HG03064 (cell line): ENCODE measurements around the gene POLR2C.

Experiments
- ATAC-seq: cut with Tn5 transposase; IDR thresholded peaks from one replicate; pipeline ENCODE4 v1.9.1; 2021; ENCODE audit warnings: low read depth; ENCODE audit not compliant: unreplicated experiment

POLR2C gene

DNA sequence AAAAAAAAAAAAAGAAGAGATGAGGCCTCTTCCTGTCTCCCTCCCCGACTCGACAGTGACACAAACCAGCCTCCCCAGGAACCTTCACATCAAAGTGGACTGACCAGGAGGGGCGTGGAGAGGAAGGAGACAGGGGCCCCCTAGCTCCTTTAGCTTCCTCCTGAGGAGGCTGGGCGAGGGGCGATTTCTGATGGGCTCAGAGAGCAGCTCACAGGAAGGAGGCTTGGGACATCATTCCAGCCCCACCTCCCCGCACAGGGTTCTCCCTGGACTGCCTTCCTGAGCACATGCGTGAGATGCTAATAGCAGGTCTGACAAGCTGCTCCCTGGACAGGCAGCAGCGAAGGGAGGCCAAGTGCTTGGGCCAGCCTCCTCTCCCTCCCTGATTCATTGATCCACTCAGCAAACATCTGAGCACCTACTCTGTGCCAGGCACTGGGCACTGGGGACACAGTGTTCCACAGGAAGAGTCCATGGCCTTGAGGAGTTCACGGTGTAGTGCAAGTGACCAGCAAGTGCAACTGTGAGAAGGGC is 38.2 kb downstream of the POLR2C start:
- ATAC-seq: no peak

DNA sequence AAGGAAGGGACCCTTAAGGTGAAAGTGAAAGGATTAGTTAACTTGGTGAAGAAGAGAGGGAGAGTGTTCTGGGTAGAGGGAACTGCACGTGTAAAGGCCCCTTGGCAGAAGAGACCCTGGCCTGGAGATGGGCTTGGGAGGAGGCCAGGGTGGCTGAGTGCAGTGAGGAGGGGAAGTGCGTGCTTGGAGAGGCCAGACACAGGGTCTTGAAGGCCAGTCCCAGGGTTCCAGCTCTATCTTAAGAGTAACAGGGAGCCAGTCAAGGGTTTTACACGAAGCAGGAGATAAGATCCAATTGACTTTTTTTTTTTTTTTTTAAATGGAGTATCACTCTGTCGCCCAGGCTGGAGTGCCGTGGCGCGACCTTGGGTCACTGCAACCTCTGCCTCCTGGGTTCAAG is 39.0 kb downstream of the POLR2C start:
- no peak for ATAC-seq

DNA sequence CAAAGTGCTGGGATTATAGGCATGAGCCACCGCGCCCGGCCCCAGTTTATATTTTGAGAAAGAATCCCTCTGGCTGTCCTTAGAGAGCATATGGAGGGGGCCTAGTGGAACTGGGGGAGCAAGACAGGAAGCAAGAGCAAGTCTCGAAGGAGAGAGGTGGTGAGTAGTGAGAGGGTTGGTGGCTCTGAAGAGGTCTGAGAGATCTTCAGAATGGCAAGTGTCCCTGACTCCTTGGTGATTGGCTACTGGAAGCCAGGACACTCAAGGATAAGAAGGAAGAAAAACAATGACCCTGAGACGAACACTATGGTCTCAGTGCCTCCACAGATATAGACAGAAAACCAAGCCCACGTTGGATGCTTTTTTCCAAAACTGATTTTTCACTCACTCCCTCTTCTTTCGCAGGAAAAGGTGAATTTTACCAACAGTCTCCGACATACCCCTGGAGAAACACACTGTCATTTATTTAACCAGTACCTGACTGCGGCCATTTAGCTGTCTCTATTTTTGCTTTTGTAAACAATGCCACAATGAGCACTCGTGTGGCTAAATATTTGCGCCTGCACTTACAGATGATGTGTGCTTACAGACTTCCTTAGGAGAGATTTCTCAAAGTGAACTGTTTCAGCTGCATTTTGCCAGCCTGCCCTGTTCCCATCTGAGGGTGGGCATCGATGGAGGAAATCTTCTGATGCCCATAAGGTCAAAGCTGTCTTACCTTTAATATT is 39.7 kb downstream of the POLR2C start:
- ATAC-seq: no peak

DNA sequence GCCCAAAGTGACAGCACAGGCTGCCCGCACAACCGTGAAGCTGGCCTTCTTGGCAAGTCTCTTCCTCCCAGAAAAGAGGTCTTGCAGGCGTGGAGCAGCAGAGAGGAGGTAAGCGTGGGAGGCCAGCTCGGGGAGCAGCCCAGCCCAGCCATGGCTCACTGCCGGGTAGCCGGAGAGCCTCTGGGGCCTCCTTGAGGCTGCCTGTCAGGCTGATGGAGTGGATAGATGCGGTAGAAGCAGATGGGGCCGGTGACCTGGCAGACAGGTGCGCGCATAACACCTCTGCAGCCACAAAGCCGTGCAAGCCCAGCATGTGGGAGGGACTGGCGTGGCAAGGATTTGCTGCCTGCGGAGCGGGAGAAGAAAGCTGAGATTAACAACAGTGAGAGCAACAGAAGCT is 40.9 kb downstream of the POLR2C start:
- no peak for ATAC-seq

DNA sequence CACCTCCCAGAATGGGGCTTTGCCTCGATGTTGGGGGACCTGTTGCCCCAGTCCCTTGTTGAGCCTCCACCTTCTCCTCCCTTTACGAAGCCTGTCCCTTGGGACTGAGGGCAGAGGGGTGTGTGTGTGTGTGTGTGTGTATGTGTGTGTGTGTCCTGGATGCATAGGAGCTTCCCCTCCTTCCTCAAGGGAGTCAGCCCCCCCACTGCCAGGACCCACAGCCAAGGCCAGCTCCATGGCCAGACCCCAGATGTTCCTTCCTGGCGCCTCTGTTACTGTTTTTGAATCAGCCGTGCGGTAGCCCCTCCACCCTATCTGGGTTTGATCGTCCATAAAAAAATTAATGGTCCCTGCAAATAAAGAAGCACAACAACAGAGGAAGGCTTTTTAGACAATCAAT is 41.5 kb downstream of the POLR2C start:
- ATAC-seq: no peak

DNA sequence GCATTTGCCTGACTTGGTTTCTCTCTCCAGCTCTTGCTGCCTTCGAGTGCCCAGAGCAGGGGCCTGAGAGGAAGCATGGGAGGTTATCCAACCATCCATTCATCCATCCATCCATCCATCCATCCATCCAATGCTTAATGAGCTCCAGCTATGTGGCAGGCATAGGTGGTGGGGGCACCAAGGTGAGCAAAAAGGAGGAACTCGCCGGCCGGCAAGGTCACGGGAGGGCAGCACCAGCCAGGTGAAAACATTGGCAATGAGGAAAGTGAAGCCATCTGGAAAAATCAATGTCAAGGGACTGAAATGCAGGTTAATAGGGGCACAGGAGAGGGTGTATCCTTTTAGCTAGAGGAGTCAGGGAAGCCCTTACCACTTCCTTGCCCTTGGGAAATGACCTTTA is 42.0 kb downstream of the POLR2C start:
- no peak for ATAC-seq

DNA sequence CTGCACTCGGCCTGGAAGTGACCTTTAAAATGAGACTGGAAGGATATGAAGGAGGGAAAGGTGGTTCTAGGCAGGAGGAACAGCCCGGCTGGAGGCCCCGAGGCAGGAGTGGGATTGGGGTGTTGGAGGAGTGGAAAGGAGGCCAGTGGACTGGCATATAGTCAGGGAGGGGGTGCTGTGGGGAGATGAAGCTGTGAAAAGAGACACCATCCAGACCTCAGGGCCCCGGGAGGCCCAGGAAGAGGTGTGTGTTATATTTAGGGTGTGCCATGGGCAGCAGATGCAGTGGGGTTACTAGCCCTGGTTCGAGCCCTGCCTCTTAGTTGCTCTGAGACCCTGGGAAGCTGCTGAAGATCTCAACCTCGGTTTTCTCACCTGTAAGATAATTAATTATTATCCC is 42.7 kb downstream of the POLR2C start:
- ATAC-seq: no peak

DNA sequence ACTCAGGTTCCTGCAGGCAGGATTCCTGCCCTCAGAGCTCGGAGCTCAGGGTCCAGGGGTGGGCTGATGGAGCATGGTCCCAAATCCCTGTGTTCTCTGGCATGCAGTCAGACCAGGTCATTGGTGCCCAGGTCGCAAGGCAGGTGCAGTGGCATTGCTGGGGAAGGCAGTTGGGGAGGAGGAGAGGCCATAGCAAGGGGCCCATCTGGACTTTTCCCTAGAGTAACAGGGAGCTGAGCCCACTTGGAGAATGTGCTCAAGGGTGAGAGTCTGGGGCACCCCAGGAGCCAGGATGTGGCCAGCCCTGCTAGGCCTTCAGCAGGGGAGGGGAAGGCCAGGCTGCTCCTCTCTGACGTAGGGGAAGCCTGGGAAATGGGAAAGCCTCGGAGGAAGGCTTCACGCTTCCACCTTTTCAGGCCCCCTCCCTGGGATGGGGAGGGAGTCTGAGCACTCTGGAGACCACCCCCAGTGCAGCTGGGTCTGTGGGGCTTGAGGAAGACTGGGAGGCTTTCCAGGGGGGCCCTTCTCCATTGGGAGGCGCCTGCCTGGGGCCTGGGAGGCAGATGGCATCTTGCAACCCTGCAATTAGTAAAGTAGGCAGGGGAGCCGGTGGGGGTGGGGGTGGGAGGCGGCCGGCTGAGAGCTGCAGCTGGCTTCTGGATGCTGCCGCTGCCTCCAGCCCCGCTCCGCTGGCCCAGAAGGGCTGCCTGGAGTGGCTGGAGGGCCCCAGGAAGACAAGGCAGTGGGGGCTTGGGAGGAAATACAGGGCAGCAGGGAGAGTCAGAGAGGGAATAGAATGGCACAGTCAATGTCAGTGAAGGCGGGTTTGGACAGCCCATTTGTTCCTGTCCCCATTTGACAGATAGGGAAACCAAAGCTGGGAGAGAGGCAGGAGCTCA is 44.9 kb downstream of the POLR2C start:
- no peak for ATAC-seq

DNA sequence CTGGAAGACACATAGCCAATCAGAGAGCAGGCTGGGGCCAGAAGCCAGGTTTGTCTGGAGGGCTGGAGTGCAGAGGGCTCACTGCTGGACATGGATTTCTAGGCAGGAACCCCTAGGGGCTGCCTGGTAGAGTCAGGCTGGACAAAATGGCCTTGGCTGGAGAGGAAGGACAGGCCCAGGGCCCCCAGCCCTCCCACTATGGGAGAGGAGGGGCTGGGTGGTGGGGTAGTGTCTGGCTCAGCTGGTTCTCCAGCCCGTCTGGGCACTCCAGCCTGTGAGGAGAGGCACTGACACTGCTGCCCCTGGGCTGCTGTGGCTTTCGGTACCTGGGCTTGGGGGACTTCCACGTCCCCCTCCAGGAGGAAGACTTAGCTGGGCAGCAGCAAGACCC is 45.6 kb downstream of the POLR2C start:
- no peak for ATAC-seq

DNA sequence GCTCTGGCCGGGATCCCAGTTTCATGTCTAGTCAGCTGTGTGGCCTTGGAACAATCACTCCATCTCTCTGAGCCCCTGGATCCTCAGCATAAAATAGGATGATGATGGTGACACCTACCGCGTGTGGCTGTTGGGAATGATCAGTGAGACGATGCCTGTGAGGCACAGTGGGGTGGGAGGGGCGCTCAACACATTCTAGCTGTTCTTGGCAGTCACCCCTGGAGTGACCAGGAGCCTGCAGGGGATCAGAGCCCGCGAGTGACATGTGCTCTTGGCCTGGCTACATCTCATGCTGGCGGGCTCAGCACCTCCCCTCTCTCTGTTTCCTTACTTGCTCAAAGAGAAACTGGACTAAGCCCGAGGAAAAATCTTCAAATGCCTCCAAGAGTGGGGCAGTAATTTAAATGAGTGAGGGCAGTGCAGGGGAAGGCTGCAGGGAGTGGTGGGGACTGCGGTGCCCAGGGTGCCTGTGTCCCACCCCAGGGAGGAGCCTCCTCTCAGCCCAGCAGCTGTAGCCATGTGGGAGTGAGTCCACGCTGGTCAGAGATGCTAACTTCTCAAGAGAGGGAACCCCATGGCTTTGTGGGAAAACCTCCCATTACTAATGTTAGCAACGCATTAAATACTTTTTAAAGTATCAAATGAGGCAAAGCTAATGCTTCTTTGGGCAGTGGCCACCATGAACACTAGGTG is 46.9 kb downstream of the POLR2C start:
- ATAC-seq: no peak

DNA sequence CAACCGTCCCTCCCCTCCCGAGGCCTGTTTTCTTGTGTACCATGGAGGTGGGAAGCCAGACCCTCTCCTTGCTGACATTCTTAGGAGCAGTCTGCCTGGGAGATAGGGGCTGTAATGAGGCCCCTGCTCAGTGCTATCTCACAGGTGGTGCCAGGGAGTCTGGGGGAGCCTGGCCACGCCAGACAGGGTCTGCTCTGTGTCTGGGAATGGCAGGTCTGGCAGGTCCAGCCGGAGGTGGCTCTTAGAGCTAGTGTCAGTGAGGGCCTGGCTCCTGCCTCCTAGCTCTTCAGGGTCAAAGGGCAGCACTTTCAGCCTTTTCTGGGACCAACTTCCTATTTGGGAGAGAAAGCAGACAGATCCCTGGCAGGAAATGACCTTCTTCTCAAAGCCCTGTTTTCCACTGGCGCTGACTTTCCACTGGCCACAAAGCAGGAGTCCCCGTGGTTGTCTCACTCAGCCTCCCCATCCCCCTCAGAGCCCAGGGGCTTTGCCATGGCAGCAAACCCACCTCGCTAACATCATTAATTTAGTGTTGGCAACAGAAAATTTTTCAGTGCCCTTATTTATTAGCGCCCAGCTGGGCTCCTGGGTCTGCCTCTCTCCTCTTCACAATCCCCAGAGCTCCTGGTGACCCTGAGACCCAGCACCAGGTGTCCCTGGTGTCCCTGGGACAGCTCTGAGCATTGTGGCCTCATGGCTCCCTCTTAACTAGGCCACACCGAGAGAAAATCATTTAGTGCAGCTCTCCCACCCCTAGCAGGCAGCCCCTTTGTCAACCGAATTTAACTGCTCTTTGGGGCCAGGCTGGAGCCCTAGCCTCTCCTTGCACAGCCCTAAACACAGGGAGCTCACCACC is 47.8 kb downstream of the POLR2C start:
- ATAC-seq: no peak

DNA sequence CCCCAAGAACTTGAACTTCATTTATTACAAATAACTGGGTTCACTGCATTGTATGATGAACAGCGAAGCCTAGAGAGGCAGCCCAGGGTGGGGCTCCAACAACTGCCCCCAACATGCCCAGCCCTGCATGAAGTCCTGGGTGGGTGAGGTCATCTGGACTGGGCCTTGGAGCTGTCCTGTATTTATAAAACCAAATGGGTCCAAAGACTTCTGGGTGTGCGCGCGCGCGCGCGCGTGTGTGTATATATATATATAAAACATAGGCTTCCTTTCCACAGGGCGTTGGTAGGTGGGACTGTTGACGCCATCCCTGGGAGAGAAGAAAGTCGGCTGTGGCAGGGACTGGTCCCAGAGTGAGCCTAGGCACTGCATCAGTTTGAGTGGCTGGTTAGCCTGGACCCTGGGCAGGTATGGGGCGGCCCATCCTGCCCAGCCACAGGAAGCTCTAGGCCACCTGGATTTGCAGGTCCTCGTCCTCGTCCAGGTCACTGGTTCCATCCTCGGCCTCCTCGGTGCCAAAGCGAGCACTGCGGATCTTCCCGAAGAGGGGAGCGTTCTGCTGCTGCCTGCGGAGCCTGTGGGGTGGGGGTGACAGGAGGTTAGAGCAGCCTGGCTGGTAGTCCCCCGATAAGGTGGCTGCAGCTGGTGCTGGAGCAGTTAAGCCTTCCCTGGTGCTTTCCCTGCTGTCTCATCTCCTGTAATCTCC is 50.0 kb downstream of the POLR2C start:
- ATAC-seq: no peak

DNA sequence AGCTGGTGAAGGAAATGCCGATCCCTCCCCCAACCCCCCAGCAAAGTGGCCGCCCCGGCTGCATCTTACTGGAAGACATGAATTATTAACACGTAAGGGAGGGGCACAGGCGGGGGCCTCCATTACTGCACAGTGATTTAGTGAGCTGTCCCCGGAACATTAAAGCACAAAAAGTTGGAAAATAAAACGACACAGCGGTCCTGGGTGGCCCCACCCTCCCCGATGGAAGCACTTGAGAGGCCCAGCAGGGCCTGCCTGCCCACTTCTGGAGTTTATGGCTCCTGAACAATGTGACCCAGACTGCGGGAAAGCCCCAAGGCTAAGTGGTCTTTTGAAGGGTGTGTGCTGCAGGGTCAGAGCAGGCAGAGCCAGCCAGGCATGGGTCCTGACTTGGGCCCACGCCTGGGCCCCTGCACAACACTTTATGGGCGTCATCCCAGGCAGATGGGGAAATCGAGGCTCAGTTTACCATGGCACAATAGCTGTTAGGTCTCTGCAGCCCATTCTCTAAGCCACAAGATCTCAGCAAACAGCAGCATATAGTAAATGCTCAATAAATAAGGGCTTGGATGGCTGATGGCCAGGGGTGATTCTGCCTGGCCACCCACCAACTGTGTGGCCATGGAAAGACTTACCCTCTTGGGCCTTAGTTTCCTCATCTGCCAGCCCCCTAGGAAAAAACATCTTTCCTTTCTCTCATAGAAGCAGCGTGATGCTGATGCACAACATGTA is 51.1 kb downstream of the POLR2C start:
- ATAC-seq: no peak

DNA sequence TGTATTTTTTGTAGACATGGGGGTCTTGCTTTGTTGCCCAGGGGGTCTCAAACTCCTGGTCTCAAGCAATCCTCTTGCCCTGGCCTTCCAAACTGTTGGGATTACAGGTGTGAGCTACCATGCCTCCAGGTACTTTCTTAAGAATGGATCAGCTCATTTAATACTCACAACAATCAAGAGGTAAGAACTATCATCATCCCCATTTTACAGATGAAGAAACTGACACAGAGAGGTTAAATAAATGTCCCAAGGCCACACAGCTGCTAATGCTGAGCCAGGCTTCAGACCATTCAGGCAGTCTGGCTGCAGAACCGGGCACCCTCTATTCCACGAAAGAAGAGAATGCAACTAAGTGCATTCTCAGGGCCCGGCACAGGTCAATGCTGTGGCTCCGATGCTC is 51.9 kb downstream of the POLR2C start:
- ATAC-seq: no peak

DNA sequence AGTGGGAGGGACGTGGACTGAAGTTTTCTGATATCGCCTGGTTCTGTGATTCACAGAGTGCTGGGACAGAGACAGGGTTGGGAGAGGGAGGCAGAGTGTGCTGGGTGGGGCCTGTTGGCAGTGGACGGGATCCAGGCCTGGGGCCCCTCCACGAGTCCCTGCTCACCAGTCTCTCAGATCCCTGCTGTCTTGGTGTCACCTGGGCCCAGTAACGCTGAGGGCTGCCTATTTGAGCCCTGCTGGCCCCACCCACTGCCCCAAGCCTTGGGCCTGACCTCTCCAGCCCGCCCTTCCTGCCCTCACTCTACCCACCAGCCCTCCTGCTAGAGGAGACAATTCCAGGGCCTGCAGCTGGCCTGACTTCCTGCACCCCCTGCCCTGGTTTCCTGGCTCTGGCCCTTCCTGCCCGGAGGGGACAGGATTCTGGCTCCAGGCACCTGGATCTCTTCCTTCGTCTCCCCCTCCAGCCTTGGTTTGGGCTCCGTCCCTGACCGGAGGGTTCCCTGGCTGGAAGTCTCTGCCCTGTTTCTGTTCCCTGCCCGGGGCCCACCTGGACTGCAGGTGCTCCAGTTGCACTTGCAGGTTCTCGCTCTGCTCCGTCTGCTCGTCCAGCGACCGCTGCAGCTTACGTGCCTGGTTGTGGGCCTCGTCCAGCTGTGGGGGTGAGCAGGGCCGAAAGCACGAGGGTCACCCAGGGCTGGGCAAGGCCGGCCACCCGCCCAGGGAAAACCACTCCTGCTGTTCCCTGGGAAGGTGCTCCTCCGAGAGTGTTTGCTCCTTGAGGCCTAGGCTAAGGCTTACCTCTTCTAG is 52.5 kb downstream of the POLR2C start:
- ATAC-seq: no peak

DNA sequence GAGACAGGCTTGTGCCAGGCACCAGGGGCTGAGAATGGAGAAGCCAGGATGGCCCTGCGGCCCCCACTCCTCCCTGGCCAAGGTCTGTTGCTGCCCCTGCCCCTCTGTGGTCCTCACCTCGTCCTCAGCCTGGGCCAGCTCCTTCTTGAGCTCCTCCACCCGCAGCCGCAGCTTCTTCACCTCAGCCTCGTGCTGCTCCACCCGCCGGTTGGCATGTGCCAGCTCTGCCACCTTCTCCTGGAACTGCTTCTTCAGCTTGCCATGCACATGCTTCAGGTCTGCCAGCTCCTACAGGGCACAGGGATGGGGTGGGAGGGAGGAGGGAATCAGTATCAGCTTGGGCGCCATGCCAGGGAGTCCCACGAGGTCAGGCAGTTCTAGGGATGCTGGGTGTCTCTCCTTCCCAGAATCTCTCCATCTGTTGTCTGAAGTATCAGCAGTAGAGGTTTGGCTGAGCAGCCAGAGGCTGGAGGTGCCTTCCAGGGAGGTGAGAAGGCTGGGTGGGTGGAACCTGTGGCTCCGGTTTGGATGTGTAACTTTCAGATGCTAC is 53.8 kb downstream of the POLR2C start:
- no peak for ATAC-seq

DNA sequence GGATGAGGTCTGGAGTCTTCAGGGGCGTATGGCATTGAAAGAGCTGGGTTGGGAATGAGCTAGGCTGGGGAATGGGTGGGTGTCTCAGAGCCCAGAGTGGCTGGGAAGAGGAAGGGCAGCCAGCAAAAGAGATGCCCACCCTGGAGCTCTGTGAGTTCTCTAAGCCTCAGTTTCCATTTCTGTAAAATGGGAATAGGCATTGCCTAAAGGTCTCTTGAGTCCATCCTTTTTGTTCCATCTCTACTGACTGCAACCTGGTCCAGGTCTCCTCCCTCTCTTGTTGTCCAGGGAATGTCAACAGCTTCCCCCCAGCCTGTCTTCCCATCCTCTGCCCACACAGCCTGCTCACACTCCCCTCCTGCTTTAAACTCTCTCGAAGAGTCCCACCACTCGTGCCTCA is 54.3 kb downstream of the POLR2C start:
- ATAC-seq: no peak
